IMR-90 (cell line): ENCODE data around the gene GSK3B. TPM values are rescaled to one million over a fixed set of nuclear protein-coding genes. Genes with fewer than 3 reads are reported as not detected.

Experiments
- ATAC-seq: fragments of 200-7000 bp; cut with Tn5 transposase; 2 replicates; pipeline ENCODE4 v1.9.1; 2020; ENCODE audit warnings: low read depth, mild to moderate bottlenecking, moderate library complexity
- BruUV-seq: library from RNA; stranded (reverse); fragments of 400-500 nt; replicated peaks from 2 replicates; lab custom pipeline; 2021; lab: Mats Ljungman, UMichigan
- CTCF ChIA-PET: fragments of 300-600 bp; formaldehyde crosslinking; extraction: SDS; loops from one replicate; lab custom pipeline; 2021; ENCODE audit warnings: antibody characterized with exemption; lab: Yijun Ruan, JAX
- POLR2A ChIA-PET: fragments of 300-600 bp; sonication (Branson Sonifier 250); formaldehyde crosslinking; loops from one replicate; lab custom pipeline; 2022; ENCODE audit warnings: antibody characterized with exemption; ENCODE audit not compliant: unreplicated experiment; lab: Charles Lee
- DNase-seq: peaks from one replicate; pipeline ENCODE4 v3.0.0; 2013
- H2AFZ ChIP-seq: replicated peaks from 2 replicates; pipeline ENCODE3; 2013; ENCODE audit warnings: low read length, mild to moderate bottlenecking; ENCODE audit not compliant: poor library complexity
- H2AK5ac ChIP-seq: 2 replicates; pipeline ENCODE4 v1.6.1; 2013; ENCODE audit warnings: low read depth, low read length, inconsistent platforms
- H2AK9ac ChIP-seq: replicated peaks from 2 replicates; pipeline ENCODE3; 2013; ENCODE audit warnings: mild to moderate bottlenecking, low read depth, low read length, moderate library complexity; ENCODE audit not compliant: poor library complexity
- H2BK120ac ChIP-seq: 2 replicates; pipeline ENCODE4 v1.6.1; 2013; ENCODE audit warnings: low read depth, low read length, inconsistent platforms
- H2BK15ac ChIP-seq: 3 replicates; pipeline ENCODE4 v1.6.1; 2013; ENCODE audit warnings: low read depth, low read length, inconsistent platforms
- H2BK20ac ChIP-seq: 2 replicates; pipeline ENCODE4 v1.6.1; 2013; ENCODE audit warnings: low read depth, mild to moderate bottlenecking, inconsistent platforms, low read length, moderate library complexity
- H2BK5ac ChIP-seq: 2 replicates; pipeline ENCODE4 v1.6.1; 2013; ENCODE audit warnings: mild to moderate bottlenecking, low read depth, low read length, inconsistent platforms; ENCODE audit not compliant: poor library complexity, severe bottlenecking
- H3K14ac ChIP-seq: replicated peaks from 2 replicates; pipeline ENCODE4 v1.6.1; 2013; ENCODE audit warnings: low read depth, low read length, inconsistent platforms
- H3K18ac ChIP-seq: 2 replicates; pipeline ENCODE4 v1.6.1; 2013; ENCODE audit warnings: low read depth, low read length, control low read depth
- H3K23ac ChIP-seq: 2 replicates; pipeline ENCODE4 v1.6.1; 2013; ENCODE audit warnings: low read depth, low read length, inconsistent platforms
- H3K27ac ChIP-seq: 2 replicates; pipeline ENCODE4 v1.5.1; 2013; ENCODE audit warnings: mild to moderate bottlenecking, control low read depth, low read length; ENCODE audit not compliant: insufficient read depth
- H3K27me3 ChIP-seq: 2 replicates; pipeline ENCODE4 v1.6.1; 2013; ENCODE audit warnings: low read length; ENCODE audit not compliant: control insufficient read depth, insufficient read depth
- H3K36me3 ChIP-seq: 2 replicates; pipeline ENCODE4 v1.6.1; 2013; ENCODE audit warnings: low read length, mixed read lengths; ENCODE audit not compliant: control insufficient read depth, insufficient read depth
- H3K4ac ChIP-seq: 2 replicates; pipeline ENCODE4 v1.6.1; 2013; ENCODE audit warnings: low read depth, low read length, inconsistent platforms
- H3K4me1 ChIP-seq: 2 replicates; pipeline ENCODE4 v1.6.1; 2013; ENCODE audit warnings: low read length, mixed read lengths; ENCODE audit not compliant: control insufficient read depth, insufficient read depth
- H3K4me2 ChIP-seq: 2 replicates; pipeline ENCODE4 v1.6.1; 2013; ENCODE audit warnings: low read depth, mild to moderate bottlenecking, control low read depth, low read length, moderate library complexity
- H3K4me3 ChIP-seq: 2 replicates; pipeline ENCODE4 v1.5.1; 2013; ENCODE audit warnings: low read depth, mild to moderate bottlenecking, control low read depth, low read length, moderate library complexity; ENCODE audit not compliant: insufficient read depth
- H3K56ac ChIP-seq: 2 replicates; pipeline ENCODE4 v1.6.1; 2013; ENCODE audit warnings: low read length, inconsistent platforms; ENCODE audit not compliant: insufficient read depth; ENCODE audit errors: extremely low read depth
- H3K79me1 ChIP-seq, 2 experiments: 2 replicates each; pipeline ENCODE4 v1.6.1; 2013; ENCODE audit warnings: low read length in 2 of 2, inconsistent platforms in 1 of 2, low read depth in 1 of 2
- H3K9ac ChIP-seq: 2 replicates; pipeline ENCODE4 v1.6.1; 2013; ENCODE audit warnings: low read depth, low read length, control low read depth
- H3K9me1 ChIP-seq: 2 replicates; pipeline ENCODE4 v1.6.1; 2013; ENCODE audit warnings: low read length, inconsistent platforms; ENCODE audit not compliant: insufficient read depth
- H3K9me3 ChIP-seq: 2 replicates; pipeline ENCODE4 v1.6.1; 2013; ENCODE audit warnings: low read length; ENCODE audit not compliant: control insufficient read depth, insufficient read depth
- H4K20me1 ChIP-seq: 2 replicates; pipeline ENCODE4 v1.6.1; 2013; ENCODE audit warnings: low read length, inconsistent platforms; ENCODE audit not compliant: insufficient read depth
- H4K5ac ChIP-seq: 2 replicates; pipeline ENCODE4 v1.6.1; 2013; ENCODE audit warnings: mild to moderate bottlenecking, low read depth, low read length, control low read depth
- H4K8ac ChIP-seq, 2 experiments: 2 replicates each; pipeline ENCODE4 v1.6.1; 2013; ENCODE audit warnings: low read depth in 2 of 2, low read length in 2 of 2, control low read depth in 1 of 2, inconsistent platforms in 1 of 2
- H4K91ac ChIP-seq: 2 replicates; pipeline ENCODE4 v1.6.1; 2013; ENCODE audit warnings: low read depth, low read length, inconsistent platforms; ENCODE audit not compliant: insufficient read depth
- CEBPB ChIP-seq: IDR thresholded peaks from 2 replicates; pipeline ENCODE4 v1.6.1; 2012; ENCODE audit warnings: low read depth, low read length, improper control_type of control experiment
- CHD1 ChIP-seq: IDR thresholded peaks from 2 replicates; pipeline ENCODE4 v1.6.1; 2012; ENCODE audit warnings: low read depth, low read length, improper control_type of control experiment
- ELK1 ChIP-seq: fragments of 150-350 bp; IDR thresholded peaks from 2 replicates; pipeline ENCODE4 v1.6.1; 2016; ENCODE audit warnings: low read depth, mild to moderate bottlenecking, low read length, moderate library complexity, borderline replicate concordance
- FOS ChIP-seq: fragments of 150-350 bp; IDR thresholded peaks from 2 replicates; pipeline ENCODE4 v1.6.1; 2016; ENCODE audit warnings: low read depth, low read length
- MAFK ChIP-seq: IDR thresholded peaks from 2 replicates; pipeline ENCODE4 v1.6.1; 2012; ENCODE audit warnings: low read depth, low read length, improper control_type of control experiment
- MAZ ChIP-seq: IDR thresholded peaks from 2 replicates; pipeline ENCODE4 v1.6.1; 2012; ENCODE audit warnings: low read depth, mild to moderate bottlenecking, low read length, improper control_type of control experiment, moderate library complexity, borderline replicate concordance
- MXI1 ChIP-seq: IDR thresholded peaks from 2 replicates; pipeline ENCODE4 v1.6.1; 2012; ENCODE audit warnings: low read depth, mild to moderate bottlenecking, low read length, moderate library complexity, borderline replicate concordance
- POLR2A ChIP-seq: IDR thresholded peaks from 2 replicates; pipeline ENCODE4 v1.6.1; 2012; ENCODE audit warnings: mild to moderate bottlenecking, low read depth, low read length
- RAD21 ChIP-seq: IDR thresholded peaks from 2 replicates; pipeline ENCODE4 v1.6.1; 2012; ENCODE audit warnings: low read length, improper control_type of control experiment
- SMC3 ChIP-seq: fragments of 150-350 bp; IDR thresholded peaks from 2 replicates; pipeline ENCODE4 v1.6.1; 2016; ENCODE audit warnings: low read depth, mild to moderate bottlenecking, antibody characterized with exemption, low read length, moderate library complexity
- WGBS, 2 experiments: methylation state at CpG; one replicate each; pipeline versions ENCODE4 v1.1.5 to v1.1.7; 2013; ENCODE audit warnings: missing lambda C conversion rate in 2 of 2; ENCODE audit not compliant: insufficient read length in 1 of 2; ENCODE audit errors: extremely low coverage in 2 of 2; 5-methylcytosine and 5-hydroxymethylcytosine counted together
- dilution Hi-C: fragments of 300-500 bp; cut with HindIII; formaldehyde crosslinking; loops from one replicate; pipeline ENCODE4 v1.14.3; 2018; ENCODE audit warnings: low sequenced_read_pairs; ENCODE audit not compliant: unreplicated experiment
- in situ Hi-C: fragments of 300-500 bp; cut with MboI; formaldehyde crosslinking; loops from 3 replicates; pipeline ENCODE4 v1.14.3; 2019; ENCODE audit warnings: low sequenced_read_pairs, inconsistent platforms, mixed read lengths
- intact Hi-C: fragments of 100-400 bp; cut with micrococcal nuclease; formaldehyde crosslinking; loops from 2 replicates; pipeline ENCODE4 v1.10.0; 2022
- polyA plus RNA-seq, 3 experiments: library from polyadenylated mRNA; depleted of rRNA; stranded (reverse); fragments of >200 nt; gene quantifications; 2 replicates each; pipeline ENCODE4 v1.2.3, GENCODE V29; 2012; ENCODE audit warnings: low replicate concordance in 1 of 3
- total RNA-seq: library from RNA; depleted of rRNA; stranded (reverse); fragments of >200 nt; gene quantifications from 2 replicates; pipeline ENCODE4 v1.2.3, GENCODE V29; 2012

The GSK3B gene
- total and polyA plus RNA-seq, 2 of the 4 experiments (the other 2 are of a cell fraction) = 19.2 to 33.2 TPM

- Histone ChIP-seq H3K14ac (no peak overlapping the region), H3K36me3 (no peaks in the 10 kb centered on the region), H3K4me1 (no peaks in the 10 kb centered on the region), H3K9me3 (no peaks in the 10 kb centered on the region), H2AK5ac (no peak overlapping the region), H3K9me1 (no peaks in the 10 kb centered on the region), H3K18ac (no peak overlapping the region), H3K27ac (no peak overlapping the region), H3K4me2 (no peak overlapping the region), H3K27me3 (peaks cover 4% of the 10 kb centered on the region), H3K23ac (no peak overlapping the region), H4K91ac (no peak overlapping the region), H3K9ac (no peak overlapping the region), H2BK15ac (no peak overlapping the region), H2BK5ac (no peak overlapping the region), H3K4me3 (no peak overlapping the region), H4K5ac (no peak overlapping the region), H2AK9ac (no peak overlapping the region), H3K79me1 (no peaks in the 10 kb centered on the region), H2BK20ac (no peak overlapping the region), H2BK120ac (no peak overlapping the region), H4K20me1 (no peaks in the 10 kb centered on the region), H4K8ac (no peak overlapping the region), H3K56ac (no peak overlapping the region), H3K4ac (no peak overlapping the region), H2AFZ (no peak overlapping the region)
- ATAC-seq = no peak
- intact Hi-C loops = no loop called here
- ChIA-PET POLR2A (no interaction called here), CTCF (interaction anchor here (0.9 kb wide), 1 partner anchor 24 kb away, joined by 4 read pairs; no protein-coding TSS in a partner anchor)
- dilution Hi-C loops = no loop called here
- no peak for DNase-seq
- in situ Hi-C loops = no loop called here
- TF ChIP-seq POLR2A = no peak
- no peak for TF ChIP-seq MXI1
- TF ChIP-seq RAD21 = no peak
- TF ChIP-seq MAZ = no peak
- no peak for TF ChIP-seq FOS
- TF ChIP-seq ELK1 = no peak
- no peak for TF ChIP-seq SMC3
- TF ChIP-seq CEBPB = no peak
- no peak for TF ChIP-seq MAFK
- TF ChIP-seq CHD1 = no peak
- no TSS peak for BruUV-seq
- WGBS, 2 experiments = 40% methylated on average over 2 of the region's 7 CpGs; no CpG with 5 or more reads in 1 of the 2 experiments
These were observed 310.4 kb downstream of the GSK3B start for GRCh38 chr3:119783883-119784282.
